Trophoblast cell (in vitro differentiated cells and primary cell): ENCODE results near the gene HSD3B2.

Experiments
- DNase-seq, 2 donors: peaks; one replicate each; pipeline ENCODE4 v3.0.0-alpha.2; 2016
- H2AFZ ChIP-seq: 2 replicates; pipeline ENCODE4 v1.6.1; 2013; ENCODE audit warnings: low read length, moderate library complexity, mild to moderate bottlenecking; ENCODE audit not compliant: insufficient read depth, poor library complexity
- H2AK5ac ChIP-seq: 2 replicates; pipeline ENCODE4 v1.6.1; 2013; ENCODE audit warnings: mild to moderate bottlenecking, low read length
- H2BK120ac ChIP-seq: 2 replicates; pipeline ENCODE4 v1.6.1; 2013; ENCODE audit warnings: low read length, mild to moderate bottlenecking, moderate library complexity; ENCODE audit not compliant: insufficient read depth, poor library complexity
- H2BK12ac ChIP-seq: 2 replicates; pipeline ENCODE4 v1.6.1; 2013; ENCODE audit warnings: mild to moderate bottlenecking, low read length, moderate library complexity
- H2BK5ac ChIP-seq: 2 replicates; pipeline ENCODE4 v1.6.1; 2013; ENCODE audit warnings: low read length, low read depth, moderate library complexity, mild to moderate bottlenecking; ENCODE audit not compliant: poor library complexity
- H3K14ac ChIP-seq: 2 replicates; pipeline ENCODE4 v1.6.1; 2013; ENCODE audit warnings: mild to moderate bottlenecking, low read length
- H3K18ac ChIP-seq: 2 replicates; pipeline ENCODE4 v1.6.1; 2013; ENCODE audit warnings: mild to moderate bottlenecking, low read length
- H3K23ac ChIP-seq: 2 replicates; pipeline ENCODE4 v1.6.1; 2013; ENCODE audit warnings: low read length
- H3K27ac ChIP-seq: 2 replicates; pipeline ENCODE4 v1.5.1; 2013; ENCODE audit warnings: low read depth, mild to moderate bottlenecking, inconsistent platforms, low read length, moderate library complexity
- H3K27me3 ChIP-seq: 2 replicates; pipeline ENCODE4 v1.6.1; 2013; ENCODE audit warnings: inconsistent platforms, mild to moderate bottlenecking, low read length, moderate library complexity; ENCODE audit not compliant: insufficient read depth
- H3K36me3 ChIP-seq, 2 experiments: 1 replicate in 1 of 2; 2 replicates in 1 of 2; pipeline ENCODE4 v1.6.1; 2013; ENCODE audit warnings: low read length in 2 of 2, mild to moderate bottlenecking in 2 of 2, moderate library complexity in 1 of 2; ENCODE audit not compliant: insufficient read depth in 2 of 2, control insufficient read depth in 1 of 2
- H3K4ac ChIP-seq: 2 replicates; pipeline ENCODE4 v1.6.1; 2013; ENCODE audit warnings: low read depth, mild to moderate bottlenecking, low read length, moderate library complexity
- H3K4me1 ChIP-seq, 2 experiments: 1 replicate in 1 of 2; 2 replicates in 1 of 2; pipeline ENCODE4 v1.6.1; 2013; ENCODE audit warnings: low read length in 2 of 2, mild to moderate bottlenecking in 2 of 2, moderate library complexity in 1 of 2; ENCODE audit not compliant: insufficient read depth in 2 of 2, control insufficient read depth in 1 of 2
- H3K4me2 ChIP-seq: 2 replicates; pipeline ENCODE4 v1.6.1; 2013; ENCODE audit warnings: inconsistent platforms, mild to moderate bottlenecking, low read length, moderate library complexity
- H3K4me3 ChIP-seq: 2 replicates; pipeline ENCODE4 v1.5.1; 2013; ENCODE audit warnings: mild to moderate bottlenecking, low read depth, low read length, inconsistent platforms
- H3K79me1 ChIP-seq: one replicate; pipeline ENCODE4 v1.6.1; 2013; ENCODE audit warnings: low read length
- H3K79me2 ChIP-seq: 2 replicates; pipeline ENCODE4 v1.6.1; 2013; ENCODE audit warnings: low read length, mild to moderate bottlenecking; ENCODE audit not compliant: control insufficient read depth, insufficient read depth, poor library complexity
- H3K9ac ChIP-seq: 2 replicates; pipeline ENCODE4 v1.6.1; 2013; ENCODE audit warnings: mild to moderate bottlenecking, low read length
- H3K9me3 ChIP-seq: 2 replicates; pipeline ENCODE4 v1.6.1; 2013; ENCODE audit warnings: low read depth, mild to moderate bottlenecking, control low read depth, inconsistent platforms, low read length; ENCODE audit not compliant: insufficient read depth
- H4K12ac ChIP-seq: 2 replicates; pipeline ENCODE4 v1.6.1; 2013; ENCODE audit warnings: low read depth, mild to moderate bottlenecking, low read length, moderate library complexity
- H4K8ac ChIP-seq: 2 replicates; pipeline ENCODE4 v1.6.1; 2013; ENCODE audit warnings: low read depth, mild to moderate bottlenecking, low read length, moderate library complexity
- H4K91ac ChIP-seq: one replicate; pipeline ENCODE4 v1.6.1; 2013; ENCODE audit warnings: low read depth, mild to moderate bottlenecking, low read length, moderate library complexity
- WGBS: extraction: QIAGEN DNeasy Blood & Tissue Kit; methylation state at CpG from one replicate; pipeline ENCODE4 v1.1.7; 2013; ENCODE audit warnings: missing lambda C conversion rate; ENCODE audit not compliant: insufficient read length, insufficient coverage; ENCODE audit errors: extremely low coverage; 5-methylcytosine and 5-hydroxymethylcytosine counted together

HSD3B2 gene

DNA sequence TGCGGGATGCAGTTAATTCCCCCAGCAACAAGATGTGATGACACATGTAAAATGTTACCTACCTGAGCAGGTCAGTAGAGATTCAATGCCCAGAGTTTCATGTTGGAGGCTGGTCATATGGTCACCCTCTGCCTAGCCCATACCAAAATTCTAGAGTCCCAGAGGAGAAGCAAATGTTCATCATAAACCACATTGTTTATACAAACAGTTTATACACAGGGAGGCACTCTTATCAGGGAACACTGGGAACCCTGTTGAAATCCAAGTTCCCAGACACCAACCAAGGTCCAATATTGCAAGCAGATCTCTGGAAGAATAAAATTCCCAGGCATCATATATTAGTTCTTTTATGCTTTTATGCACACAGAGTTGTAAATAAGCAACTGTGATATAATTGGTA, 35.8 kb upstream of the HSD3B2 start:
- WGBS: no CpG with 5 or more reads among the region's 1 CpG
- no peak for DNase-seq

GRCh38 chr1:119380304-119380703, 34.6 kb upstream of the HSD3B2 start:
- Histone ChIP-seq H3K4ac (no peak overlapping the region), H3K27me3 (no peaks in the 10 kb centered on the region)
- WGBS: no CpG with 5 or more reads among the region's 2 CpGs

More for the DNA sequence above, 35.8 kb upstream of the HSD3B2 start:
- Histone ChIP-seq H3K4me3 (no peak overlapping the region), H2AK5ac (no peak overlapping the region), H3K9ac (no peak overlapping the region), H3K23ac (no peak overlapping the region), H2BK12ac (no peak overlapping the region), H3K27me3 (no peaks in the 10 kb centered on the region), H3K27ac (no peak overlapping the region), H3K79me1 (no peaks in the 10 kb centered on the region), H2BK5ac (no peak overlapping the region), H4K12ac (no peak overlapping the region), H3K4me2 (no peak overlapping the region), H2BK120ac (no peak overlapping the region), H3K14ac (no peak overlapping the region), H4K8ac (no peak overlapping the region), H4K91ac (no peak overlapping the region), H3K18ac (no peak overlapping the region), H3K4ac (no peak overlapping the region), H3K36me3 (no peaks in the 10 kb centered on the region), H3K9me3 (no peaks in the 10 kb centered on the region), H3K79me2 (no peaks in the 10 kb centered on the region), H3K4me1 (peaks cover under 1% of the 10 kb centered on the region in 2 experiments), H2AFZ (no peak overlapping the region)

DNA sequence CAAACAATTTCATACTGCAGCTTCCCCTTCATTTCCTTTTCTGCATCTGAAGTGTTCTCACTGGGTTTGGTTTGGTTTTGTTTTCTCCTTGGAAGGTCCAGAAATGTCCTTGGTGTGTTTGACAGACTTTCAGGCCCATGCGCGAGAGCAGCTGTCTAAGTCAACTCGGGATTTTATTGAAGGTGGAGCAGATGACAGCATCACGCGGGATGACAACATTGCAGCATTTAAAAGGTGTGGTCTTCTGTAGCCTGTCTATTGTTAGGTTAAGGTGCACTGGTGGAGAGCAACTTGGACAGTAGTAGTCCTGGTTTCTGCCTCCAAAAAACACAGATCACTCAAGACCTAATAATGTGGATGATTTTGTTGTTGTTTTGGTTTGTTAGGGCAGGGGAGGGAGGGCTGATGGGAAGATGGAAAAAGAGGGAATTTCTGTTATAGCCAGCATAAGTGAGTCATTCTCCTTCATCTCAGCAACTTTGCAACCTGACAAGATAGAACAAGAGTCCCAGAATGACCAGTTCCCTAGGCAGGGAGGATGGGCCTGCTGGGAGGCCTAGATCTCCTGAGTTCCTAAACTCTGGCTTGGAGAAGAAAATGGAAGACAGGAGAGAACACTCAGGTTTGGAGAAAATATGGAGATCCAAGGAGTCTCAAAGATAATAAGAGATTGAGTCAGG, 33.8 kb upstream of the HSD3B2 start:
- H3K4ac ChIP-seq: no peak overlapping the region
- no peak overlapping the region for H3K4me3 ChIP-seq
- H3K4me2 ChIP-seq: no peak overlapping the region
- H4K12ac ChIP-seq: no peak overlapping the region
- no CpG with 5 or more reads among the region's 5 CpGs for WGBS
- no peaks in the 10 kb centered on the region for H3K4me1 ChIP-seq
- no peaks in the 10 kb centered on the region for H3K27me3 ChIP-seq
- H3K14ac ChIP-seq: no peak overlapping the region
- no peak overlapping the region for H2AK5ac ChIP-seq
- H2BK120ac ChIP-seq: no peak overlapping the region
- H3K79me2 ChIP-seq: no peaks in the 10 kb centered on the region
- no peak overlapping the region for H2AFZ ChIP-seq
- H4K8ac ChIP-seq: no peak overlapping the region
- H3K9ac ChIP-seq: no peak overlapping the region
- H3K27ac ChIP-seq: no peak overlapping the region
- DNase-seq: no peak
- H3K36me3 ChIP-seq: no peaks in the 10 kb centered on the region
- H3K18ac ChIP-seq: no peak overlapping the region
- H3K9me3 ChIP-seq: no peaks in the 10 kb centered on the region
- no peak overlapping the region for H3K23ac ChIP-seq
- H2BK5ac ChIP-seq: no peak overlapping the region
- H2BK12ac ChIP-seq: no peak overlapping the region
- no peak overlapping the region for H4K91ac ChIP-seq
- H3K79me1 ChIP-seq: no peaks in the 10 kb centered on the region

More at GRCh38 chr1:119380304-119380703, 34.6 kb upstream of the HSD3B2 start:
- H4K12ac ChIP-seq: no peak overlapping the region
- no peak for DNase-seq
- no peak overlapping the region for H2AK5ac ChIP-seq
- H3K9ac ChIP-seq: peak overlapping the region; percentile 41
- no peak overlapping the region for H3K18ac ChIP-seq
- H3K9me3 ChIP-seq: no peaks in the 10 kb centered on the region
- H3K4me1 ChIP-seq: no peaks in the 10 kb centered on the region
- no peak overlapping the region for H4K91ac ChIP-seq
- H4K8ac ChIP-seq: no peak overlapping the region
- H3K4me3 ChIP-seq: no peak overlapping the region
- H3K79me2 ChIP-seq: no peaks in the 10 kb centered on the region
- no peak overlapping the region for H2BK5ac ChIP-seq
- H2AFZ ChIP-seq: no peak overlapping the region
- no peak overlapping the region for H3K4me2 ChIP-seq
- H3K79me1 ChIP-seq: no peaks in the 10 kb centered on the region
- H3K14ac ChIP-seq: no peak overlapping the region
- no peak overlapping the region for H2BK12ac ChIP-seq
- no peaks in the 10 kb centered on the region for H3K36me3 ChIP-seq
- H3K27ac ChIP-seq: no peak overlapping the region
- H3K23ac ChIP-seq: no peak overlapping the region
- no peak overlapping the region for H2BK120ac ChIP-seq

- H3K18ac ChIP-seq: no peak overlapping the region
- H3K9ac ChIP-seq: no peak overlapping the region
- no peak overlapping the region for H2BK5ac ChIP-seq
- H3K79me2 ChIP-seq: no peaks in the 10 kb centered on the region
- no peak overlapping the region for H2AFZ ChIP-seq
- H2AK5ac ChIP-seq: no peak overlapping the region
- no peak overlapping the region for H4K8ac ChIP-seq
- no peak for DNase-seq
- no peak overlapping the region for H3K4ac ChIP-seq
- no peak overlapping the region for H3K14ac ChIP-seq
- no peaks in the 10 kb centered on the region for H3K27me3 ChIP-seq
- H4K91ac ChIP-seq: no peak overlapping the region
- no peak overlapping the region for H3K23ac ChIP-seq
- no peaks in the 10 kb centered on the region for H3K4me1 ChIP-seq
- H3K36me3 ChIP-seq: no peaks in the 10 kb centered on the region
- no peak overlapping the region for H4K12ac ChIP-seq
- H3K79me1 ChIP-seq: no peaks in the 10 kb centered on the region
- no peak overlapping the region for H3K4me2 ChIP-seq
- no CpG with 5 or more reads among the region's 4 CpGs for WGBS
- no peaks in the 10 kb centered on the region for H3K9me3 ChIP-seq
- no peak overlapping the region for H3K27ac ChIP-seq
- H3K4me3 ChIP-seq: no peak overlapping the region
- H2BK120ac ChIP-seq: no peak overlapping the region
- H2BK12ac ChIP-seq: no peak overlapping the region
These were observed 30.4 kb upstream of the HSD3B2 start for GRCh38 chr1:119384591-119384990.
